Stimulated activated CD8-positive, alpha-beta memory T cell treated with anti-CD3 and anti-CD28 coated beads, Interleukin-4, amount 100 ng/mL, for 1 hour (primary cell): ENCODE measurements around the gene WASF2.
"Not testable (repeated sequence)": the region's sequence is repeated elsewhere in the genome, so short reads cannot be mapped to it uniquely, and the experiment has no call there.

Experiments used
- DNase-seq, 2 donors: peaks; one replicate each; pipeline ENCODE4 v3.0.0-alpha.2; 2020; ENCODE audit warnings: low read depth in 2 of 2, low spot score in 1 of 2

Gene WASF2

GRCh38 chr1:27489973-27490741 is at the start of gene WASF2:
Gene WASF2, minus strand, starts transcription at chr1:27490167. Its CDS starts 61,277 bp downstream, at chr1:27428890.
- DNase-seq = peak; percentile 87 to 94

GRCh38 chr1:27538793-27539192 is 48.8 kb upstream of the WASF2 start:
- DNase-seq = no peak

- DNase-seq = not testable (repeated sequence)
These were observed 48.3 kb upstream of the WASF2 start for GRCh38 chr1:27538305-27538676.

GRCh38 chr1:27536767-27537166 is 46.8 kb upstream of the WASF2 start:
- DNase-seq = no peak

GRCh38 chr1:27536010-27536757 is 46.2 kb upstream of the WASF2 start:
- no peak for DNase-seq

- DNase-seq = no peak
These were observed 45.4 kb upstream of the WASF2 start for GRCh38 chr1:27535386-27535785.

GRCh38 chr1:27531959-27532685 is 42.2 kb upstream of the WASF2 start:
- no peak for DNase-seq

- no peak for DNase-seq
These were observed 40.2 kb upstream of the WASF2 start for GRCh38 chr1:27530192-27530591.

GRCh38 chr1:27529704-27530018 is 39.7 kb upstream of the WASF2 start:
- DNase-seq = no peak

- DNase-seq = no peak
These were observed 39.1 kb upstream of the WASF2 start for GRCh38 chr1:27528818-27529703.

- no peak for DNase-seq
These were observed 38.2 kb upstream of the WASF2 start for GRCh38 chr1:27527890-27528817.

- no peak for DNase-seq
These were observed 37.4 kb upstream of the WASF2 start for GRCh38 chr1:27527223-27527889.

- no peak for DNase-seq
These were observed 36.7 kb upstream of the WASF2 start for GRCh38 chr1:27526569-27527222.

- DNase-seq = no peak
These were observed 35.6 kb upstream of the WASF2 start for GRCh38 chr1:27525296-27526272.

GRCh38 chr1:27523337-27524020 is 33.5 kb upstream of the WASF2 start:
- DNase-seq = no peak

- no peak for DNase-seq
These were observed 32.7 kb upstream of the WASF2 start for GRCh38 chr1:27522432-27523336.
